Muscle layer of duodenum (tissue), 2 donors: ENCODE data around the gene VWA8.
"Not testable (repeated sequence)": the region's sequence is repeated elsewhere in the genome, so short reads cannot be mapped to it uniquely, and the experiment has no call there.

ENCODE experiments used
- H3K27ac ChIP-seq: one replicate; pipeline ENCODE4 v1.7.0; 2013; ENCODE audit warnings: mild to moderate bottlenecking, low read length
- H3K27me3 ChIP-seq: one replicate; pipeline ENCODE4 v1.7.0; 2013; ENCODE audit warnings: low read depth, mild to moderate bottlenecking, control low read depth, low read length
- H3K36me3 ChIP-seq, 2 donors: one replicate each; pipeline ENCODE4 v1.7.0; 2013; ENCODE audit warnings: low read length in 2 of 2, control low read depth in 1 of 2, mild to moderate bottlenecking in 1 of 2; ENCODE audit not compliant: insufficient read depth in 2 of 2, control insufficient read depth in 1 of 2
- H3K4me1 ChIP-seq, 2 donors: one replicate each; pipeline ENCODE4 v1.7.0; 2013; ENCODE audit warnings: low read length in 2 of 2, mild to moderate bottlenecking in 2 of 2, control low read depth in 1 of 2, moderate library complexity in 1 of 2; ENCODE audit not compliant: insufficient read depth in 2 of 2, control insufficient read depth in 1 of 2
- H3K4me3 ChIP-seq, 2 donors: one replicate each; pipeline ENCODE4 v1.7.0; 2013; ENCODE audit warnings: low read length in 2 of 2, low read depth in 1 of 2, mild to moderate bottlenecking in 1 of 2
- H3K9me3 ChIP-seq, 2 donors: one replicate each; pipeline ENCODE4 v1.7.0; 2013; ENCODE audit warnings: low read length in 2 of 2, control low read depth in 1 of 2, mild to moderate bottlenecking in 1 of 2; ENCODE audit not compliant: control insufficient read depth in 1 of 2
- donor health status: healthy.

The VWA8 gene

DNA sequence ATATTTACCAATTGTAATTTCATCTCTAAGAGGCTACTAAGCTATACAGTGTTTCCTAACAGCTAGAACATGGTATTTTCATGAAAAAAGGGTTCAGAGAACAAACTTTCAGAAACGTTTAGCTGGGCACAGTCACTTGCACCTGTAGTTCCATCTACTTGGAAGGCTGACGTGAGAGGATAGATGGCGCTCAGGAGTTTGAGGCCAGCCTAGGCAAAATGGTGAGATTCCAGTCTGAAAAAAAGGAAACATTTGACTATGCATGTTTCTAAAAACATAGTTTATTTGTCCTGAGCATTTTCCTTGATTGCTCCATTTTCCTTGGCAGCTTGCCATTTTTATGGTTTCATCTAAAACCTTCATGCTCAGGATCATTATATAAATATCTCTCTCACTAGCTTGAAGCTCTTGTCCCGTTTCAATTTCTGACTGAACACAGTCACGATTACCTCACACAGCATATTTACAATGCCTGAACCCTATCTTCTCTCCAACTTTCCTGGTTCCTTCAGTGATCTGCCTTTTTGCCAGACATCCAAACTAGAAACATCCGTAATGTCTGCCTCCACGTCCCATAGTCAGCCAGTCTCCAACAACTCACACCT, 302.8 kb downstream of the VWA8 start:
- Histone ChIP-seq H3K27me3 (no peaks in the 10 kb centered on the region), H3K4me1 (no peaks in the 10 kb centered on the region), H3K27ac (no peak overlapping the region), H3K9me3 (no peaks in the 10 kb centered on the region), H3K4me3 (no peak overlapping the region), H3K36me3 (no peaks in the 10 kb centered on the region)

- no peak overlapping the region for H3K27ac ChIP-seq
- H3K4me1 ChIP-seq, result no peaks in the 10 kb centered on the region
- no peaks in the 10 kb centered on the region for H3K27me3 ChIP-seq
- H3K4me3 ChIP-seq, result no peak overlapping the region
- H3K36me3 ChIP-seq, result no peaks in the 10 kb centered on the region
- H3K9me3 ChIP-seq, result no peaks in the 10 kb centered on the region
Measured at GRCh38 chr13:41655997-41656396, 304.9 kb downstream of the VWA8 start.

- Histone ChIP-seq H3K27ac (no peak overlapping the region), H3K36me3 (no peaks in the 10 kb centered on the region), H3K9me3 (no peaks in the 10 kb centered on the region), H3K4me1 (no peaks in the 10 kb centered on the region), H3K4me3 (no peak overlapping the region), H3K27me3 (no peaks in the 10 kb centered on the region)
Measured at GRCh38 chr13:41654796-41655195, 306.1 kb downstream of the VWA8 start.

DNA sequence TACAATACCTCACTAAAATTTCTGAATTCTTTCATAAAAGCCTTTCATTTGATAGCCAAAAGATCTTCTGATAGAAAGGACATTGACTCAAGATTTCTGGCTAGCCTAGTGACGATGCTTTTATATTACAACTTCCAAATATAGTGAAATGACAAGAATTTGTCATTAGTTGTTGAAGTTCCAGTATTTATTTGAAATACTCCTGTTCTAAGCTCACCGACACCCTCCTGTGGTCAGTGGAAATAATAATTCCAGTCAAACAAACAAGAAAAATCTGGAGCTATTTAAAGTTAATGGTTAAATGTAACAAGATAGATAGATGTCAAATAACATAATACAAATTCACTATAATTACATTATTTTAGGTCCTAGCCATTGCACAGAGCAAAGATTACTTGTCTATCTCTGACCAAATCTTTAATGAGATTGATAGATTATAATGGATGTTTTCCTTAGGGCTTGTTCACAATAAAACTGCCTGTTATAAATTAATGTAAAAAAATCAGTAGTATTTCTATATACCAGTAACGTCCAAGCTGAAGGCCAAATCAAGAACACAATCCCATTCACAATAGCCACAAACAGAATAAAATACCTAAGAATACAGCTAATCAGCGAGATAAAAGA, 308.1 kb downstream of the VWA8 start:
- Histone ChIP-seq H3K27ac (no peak overlapping the region), H3K4me1 (no peaks in the 10 kb centered on the region), H3K27me3 (no peaks in the 10 kb centered on the region), H3K36me3 (no peaks in the 10 kb centered on the region), H3K4me3 (no peak overlapping the region), H3K9me3 (no peaks in the 10 kb centered on the region)

- Histone ChIP-seq H3K9me3 (no peaks in the 10 kb centered on the region), H3K27me3 (no peaks in the 10 kb centered on the region), H3K36me3 (no peaks in the 10 kb centered on the region), H3K4me1 (no peaks in the 10 kb centered on the region), H3K4me3 (no peak overlapping the region), H3K27ac (no peak overlapping the region)
Measured at GRCh38 chr13:41651413-41652058, 309.4 kb downstream of the VWA8 start.

DNA sequence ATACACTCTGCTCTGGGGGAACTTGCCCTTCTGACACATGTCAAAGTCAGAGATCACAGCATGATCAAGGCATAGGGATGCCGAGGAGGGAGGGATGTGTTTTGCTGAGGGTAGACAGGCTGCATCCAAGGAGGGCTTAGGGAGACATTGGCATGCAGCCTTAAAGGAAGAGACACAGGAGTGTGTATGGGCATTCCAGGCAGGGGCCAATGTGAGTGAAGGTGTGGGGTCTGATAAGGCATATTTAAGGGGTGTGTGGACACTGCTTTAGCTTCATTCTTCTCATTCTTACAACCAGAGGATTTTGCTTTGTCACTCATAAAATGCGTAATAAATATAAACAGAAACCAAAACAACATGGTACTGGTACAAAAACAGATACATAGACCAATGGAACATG, 310.2 kb downstream of the VWA8 start:
- H3K4me1 ChIP-seq, result no peaks in the 10 kb centered on the region
- H3K27me3 ChIP-seq, result no peaks in the 10 kb centered on the region
- H3K4me3 ChIP-seq, result no peak overlapping the region
- no peak overlapping the region for H3K27ac ChIP-seq
- H3K36me3 ChIP-seq, result no peaks in the 10 kb centered on the region
- no peaks in the 10 kb centered on the region for H3K9me3 ChIP-seq

DNA sequence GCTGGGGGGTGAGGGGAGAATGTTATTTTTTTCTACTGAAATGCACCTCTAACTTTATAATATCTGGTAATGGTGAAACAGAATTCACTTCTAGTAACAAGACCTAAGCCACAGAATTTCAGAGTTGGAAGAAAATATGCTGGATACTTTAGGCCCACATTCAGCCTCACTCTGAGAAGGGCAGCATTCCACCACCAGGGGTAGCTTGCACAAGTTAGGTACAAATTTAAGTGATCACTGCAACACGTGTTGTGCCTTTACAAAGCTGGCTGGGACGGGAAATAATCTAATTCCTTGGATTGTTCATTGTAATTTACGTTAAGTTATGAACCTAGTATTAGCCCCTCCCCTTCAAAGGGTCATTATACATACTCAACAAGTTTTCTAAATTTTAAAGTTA, 311.2 kb downstream of the VWA8 start:
- no peak overlapping the region for H3K4me3 ChIP-seq
- no peaks in the 10 kb centered on the region for H3K27me3 ChIP-seq
- no peaks in the 10 kb centered on the region for H3K36me3 ChIP-seq
- no peaks in the 10 kb centered on the region for H3K4me1 ChIP-seq
- no peak overlapping the region for H3K27ac ChIP-seq
- no peaks in the 10 kb centered on the region for H3K9me3 ChIP-seq

GRCh38 chr13:41648314-41648935, 312.5 kb downstream of the VWA8 start:
- Histone ChIP-seq H3K4me3 (no peak overlapping the region), H3K27me3 (no peaks in the 10 kb centered on the region), H3K27ac (no peak overlapping the region), H3K36me3 (no peaks in the 10 kb centered on the region), H3K9me3 (no peaks in the 10 kb centered on the region), H3K4me1 (no peaks in the 10 kb centered on the region)

- H3K27me3 ChIP-seq, H3K4me3 ChIP-seq, H3K4me1 ChIP-seq, H3K9me3 ChIP-seq, H3K27ac ChIP-seq, H3K36me3 ChIP-seq: not testable (repeated sequence)
Measured at GRCh38 chr13:41647699-41648313, 313.1 kb downstream of the VWA8 start.

DNA sequence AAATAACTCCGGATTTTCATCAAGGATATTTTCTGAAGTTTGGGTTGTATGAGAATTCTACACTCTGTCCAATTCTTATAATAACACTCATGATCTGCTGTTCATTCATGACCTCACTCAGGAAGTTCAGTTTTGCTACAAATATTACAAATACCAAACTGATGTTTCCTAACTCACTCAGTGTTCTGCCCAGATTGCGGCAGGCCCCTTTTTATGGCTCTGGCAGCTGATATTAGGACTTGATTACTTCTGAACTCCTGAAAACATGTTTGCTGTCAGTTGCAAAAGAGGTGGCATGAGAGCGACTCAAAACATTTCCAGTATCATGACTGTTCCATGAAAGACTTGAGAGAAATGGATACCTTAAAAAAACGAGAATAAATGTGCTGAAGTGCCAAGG, 315.6 kb downstream of the VWA8 start:
- Histone ChIP-seq H3K27me3 (no peaks in the 10 kb centered on the region), H3K9me3 (no peaks in the 10 kb centered on the region), H3K4me1 (peaks cover 0 to 3% of the 10 kb centered on the region in 2 donors), H3K4me3 (no peak overlapping the region), H3K27ac (peak overlapping the region; percentile 7), H3K36me3 (no peaks in the 10 kb centered on the region)

DNA sequence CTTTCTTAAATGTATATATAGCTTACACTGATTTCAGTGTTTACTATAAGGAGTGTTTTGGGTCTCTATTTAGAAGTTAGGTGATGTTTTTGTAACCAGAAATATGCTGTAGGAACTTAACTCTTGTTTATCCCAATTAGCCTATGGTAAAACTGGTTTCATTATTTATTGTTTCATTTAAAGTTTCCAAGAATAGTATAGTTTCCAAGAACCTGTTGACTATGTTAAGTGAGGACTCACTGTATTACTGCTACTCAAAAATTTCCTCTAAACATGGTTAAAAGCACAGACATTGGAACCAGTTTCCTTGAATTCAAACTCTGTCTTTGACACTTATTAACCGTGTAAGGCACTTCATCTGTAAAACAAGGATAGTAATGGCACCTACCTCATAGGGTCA, 316.2 kb downstream of the VWA8 start:
- H3K4me1 ChIP-seq, result peaks cover 0 to 9% of the 10 kb centered on the region in 2 donors
- no peaks in the 10 kb centered on the region for H3K9me3 ChIP-seq
- peak overlapping the region; percentile 7 for H3K27ac ChIP-seq
- H3K27me3 ChIP-seq, result no peaks in the 10 kb centered on the region
- H3K4me3 ChIP-seq, result no peak overlapping the region
- no peaks in the 10 kb centered on the region for H3K36me3 ChIP-seq
